ENCODE measurements around the gene ADGRD1.
"Not testable (repeated sequence)": the region's sequence is repeated elsewhere in the genome, so short reads cannot be mapped to it uniquely, and the experiment has no call there.

The ADGRD1 gene

DNA sequence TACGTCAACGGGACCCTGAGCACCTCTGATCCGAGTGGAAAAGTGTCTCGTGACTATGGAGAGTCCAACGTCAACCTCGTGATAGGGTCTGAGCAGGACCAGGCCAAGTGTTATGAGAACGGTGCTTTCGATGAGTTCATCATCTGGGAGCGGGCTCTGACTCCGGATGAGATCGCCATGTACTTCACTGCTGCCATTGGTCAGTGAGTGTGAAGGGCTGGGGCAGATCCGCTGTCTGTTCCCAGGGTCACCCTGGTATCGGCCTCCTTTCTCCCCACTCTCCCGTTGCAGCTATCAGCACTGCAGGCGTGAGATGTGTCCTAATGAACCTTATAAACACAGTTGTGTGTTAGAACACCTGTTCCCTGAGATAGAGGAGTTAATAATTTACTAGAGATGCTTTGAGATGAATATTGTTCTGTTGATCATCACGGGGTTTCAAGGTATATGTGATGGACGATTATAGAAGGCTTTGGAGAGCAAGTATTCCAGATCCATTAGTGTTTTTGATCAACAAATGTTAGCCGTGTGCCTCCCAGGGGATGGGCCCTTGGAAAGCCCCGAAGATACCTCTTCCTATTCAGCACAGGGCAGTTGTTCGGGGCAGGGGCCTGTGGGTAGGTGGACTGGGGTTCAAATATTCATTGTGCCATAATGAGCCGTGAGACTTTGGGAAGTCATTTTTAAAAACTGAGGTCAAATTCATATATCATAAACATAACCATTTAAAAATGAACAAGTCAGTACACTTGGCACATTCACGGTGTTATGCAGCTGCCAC, 33.6 kb downstream of the ADGRD1 start:
- no peak for DNase-seq (ENCODE audit: low read depth)

DNA sequence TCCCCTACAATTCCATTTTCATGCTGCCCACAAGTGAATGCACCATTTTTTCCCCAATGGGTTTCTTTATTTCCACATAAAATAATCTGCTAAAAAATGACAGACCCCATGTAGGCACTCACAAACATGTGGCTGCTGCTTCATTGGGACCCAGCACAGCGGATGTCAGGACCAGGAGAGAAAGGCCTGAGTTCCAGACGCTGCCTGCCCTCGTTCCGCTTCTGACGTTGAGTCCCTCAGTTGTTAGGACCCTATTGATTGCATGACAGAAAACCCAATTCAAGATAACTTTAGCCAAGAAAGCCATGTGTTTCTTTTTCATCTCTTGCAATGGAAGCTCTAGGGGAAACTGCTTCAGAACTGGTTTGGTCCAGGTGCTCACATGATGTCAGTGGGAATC, 34.6 kb downstream of the ADGRD1 start:
- no peak for DNase-seq (ENCODE audit: low read depth)

DNA sequence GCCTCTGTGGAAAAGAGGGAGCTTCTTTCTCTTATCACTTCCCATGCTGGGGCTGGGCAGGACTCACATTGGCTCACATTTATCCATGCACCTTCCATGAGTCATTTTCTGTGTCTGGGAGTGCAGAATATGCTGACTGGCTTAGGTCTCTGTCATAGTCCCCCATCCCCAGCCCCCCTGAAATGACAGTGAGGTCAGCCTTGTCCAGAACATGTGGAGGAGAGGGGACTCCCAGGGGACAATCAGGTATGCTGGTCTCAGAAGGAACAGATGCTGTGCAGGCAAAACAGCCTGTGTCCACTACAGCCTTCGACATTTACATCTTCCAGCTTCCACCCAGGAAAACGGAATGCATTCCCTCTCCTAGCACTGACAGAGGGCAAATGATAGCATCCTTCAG, 35.0 kb downstream of the ADGRD1 start:
- DNase-seq (ENCODE audit: low read depth): no peak

- DNase-seq (ENCODE audit: low read depth): no peak
Observed at GRCh38 chr12:130989391-130989790, 35.7 kb downstream of the ADGRD1 start.

DNA sequence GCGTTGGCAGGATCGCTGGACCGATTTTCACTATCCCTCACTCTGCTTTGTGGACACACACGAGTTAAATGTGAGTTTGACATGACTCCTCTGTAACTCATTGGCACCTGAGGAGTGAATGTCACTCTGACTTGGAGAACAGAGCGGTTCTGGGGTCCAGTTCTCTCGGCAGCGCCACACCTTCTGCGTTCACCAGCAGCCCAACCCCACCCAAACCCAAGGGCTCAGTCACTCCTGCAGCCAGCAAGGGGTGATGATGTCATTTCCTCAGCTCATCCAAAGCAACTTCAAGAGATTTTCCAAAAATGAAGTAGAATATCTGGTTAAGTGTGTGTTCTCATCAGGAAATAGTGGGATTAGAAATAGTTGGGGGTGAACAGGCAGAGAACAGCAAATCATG, 36.3 kb downstream of the ADGRD1 start:
- DNase-seq (ENCODE audit: low read depth): no peak

GRCh38 chr12:130992448-130992847, 38.7 kb downstream of the ADGRD1 start:
- no peak for DNase-seq (ENCODE audit: low read depth)

GRCh38 chr12:130992979-130993538, 39.4 kb downstream of the ADGRD1 start:
- no peak for DNase-seq (ENCODE audit: low read depth)

GRCh38 chr12:130993759-130994670, 40.3 kb downstream of the ADGRD1 start:
- DNase-seq (ENCODE audit: low read depth): no peak

- no peak for DNase-seq (ENCODE audit: low read depth)
Observed at GRCh38 chr12:130994821-130995375, 41.2 kb downstream of the ADGRD1 start.

GRCh38 chr12:130995386-130995969, 41.8 kb downstream of the ADGRD1 start:
- DNase-seq (ENCODE audit: low read depth): not testable (repeated sequence)

DNA sequence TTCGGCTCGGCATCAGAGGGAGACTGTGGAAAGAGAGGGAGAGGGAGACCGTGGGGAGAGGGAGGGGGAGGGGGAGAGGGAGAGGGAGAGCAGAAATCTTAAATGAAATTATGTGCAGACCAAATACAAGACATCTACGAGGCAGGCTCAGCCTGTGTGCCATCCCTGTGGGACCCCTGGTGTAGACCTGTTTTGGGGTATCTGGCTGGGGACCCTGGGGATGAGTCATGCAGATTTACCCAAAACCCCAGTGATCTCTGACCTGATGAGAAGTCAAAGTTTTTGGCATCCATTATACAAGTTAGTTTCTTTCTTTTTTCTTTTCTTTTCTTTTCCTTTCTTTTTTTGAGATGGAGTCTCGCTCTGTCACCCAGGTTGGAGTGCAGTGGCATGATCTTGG, 44.4 kb downstream of the ADGRD1 start:
- no peak for DNase-seq (ENCODE audit: low read depth)

DNA sequence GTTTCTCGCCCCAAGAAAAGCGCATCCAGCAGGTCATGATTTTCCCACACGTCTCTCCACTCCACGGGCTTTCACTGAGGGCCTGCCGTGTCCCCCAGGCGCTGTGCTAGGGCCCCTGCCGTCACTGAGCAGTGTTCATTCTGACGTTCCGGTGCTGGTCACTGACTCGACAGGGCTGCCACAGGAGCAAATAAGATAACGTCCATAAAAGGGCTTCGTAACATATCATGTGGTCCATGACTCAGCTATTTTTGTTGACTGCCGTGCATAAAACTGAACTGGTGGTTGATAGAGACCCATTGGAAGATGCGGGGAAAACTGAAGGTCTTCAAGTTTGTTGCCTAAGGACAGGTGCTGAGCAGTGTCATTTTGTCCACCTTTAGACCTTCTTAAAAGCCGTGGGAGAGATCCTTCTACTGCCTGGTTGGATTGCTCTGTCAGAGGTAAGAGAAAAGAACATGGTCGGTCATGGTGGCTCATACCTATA, 46.3 kb downstream of the ADGRD1 start:
- DNase-seq (ENCODE audit: low read depth): no peak

GRCh38 chr12:131001493-131001892, 47.8 kb downstream of the ADGRD1 start:
- no peak for DNase-seq (ENCODE audit: low read depth)

- DNase-seq (ENCODE audit: low read depth): no peak
Observed at GRCh38 chr12:131002216-131002631, 48.5 kb downstream of the ADGRD1 start.

- no peak for DNase-seq (ENCODE audit: low read depth)
Observed at GRCh38 chr12:131003036-131003715, 49.5 kb downstream of the ADGRD1 start.

GRCh38 chr12:131003716-131004045, 50.0 kb downstream of the ADGRD1 start:
- no peak for DNase-seq (ENCODE audit: low read depth)

DNA sequence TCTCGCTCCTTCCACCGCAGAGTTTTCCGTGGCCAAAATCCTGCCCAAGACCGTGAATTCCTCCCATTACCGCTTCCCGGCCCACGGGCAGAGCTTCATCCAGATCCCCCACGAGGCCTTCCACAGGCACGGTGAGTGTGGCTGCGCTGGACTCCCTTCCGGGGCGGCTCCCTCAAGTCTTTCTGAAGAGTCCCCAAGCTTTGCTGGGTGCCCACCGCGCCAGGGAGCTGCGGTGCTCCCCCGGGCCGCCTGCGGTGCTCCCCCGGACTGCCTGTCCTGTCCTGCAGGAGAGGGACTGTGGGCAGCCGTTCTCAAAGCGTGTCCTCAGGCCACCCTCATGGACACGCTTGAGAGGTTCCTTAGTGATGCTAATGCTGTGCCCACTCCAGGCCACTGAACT, 50.5 kb downstream of the ADGRD1 start:
- DNase-seq (ENCODE audit: low read depth): no peak

DNA sequence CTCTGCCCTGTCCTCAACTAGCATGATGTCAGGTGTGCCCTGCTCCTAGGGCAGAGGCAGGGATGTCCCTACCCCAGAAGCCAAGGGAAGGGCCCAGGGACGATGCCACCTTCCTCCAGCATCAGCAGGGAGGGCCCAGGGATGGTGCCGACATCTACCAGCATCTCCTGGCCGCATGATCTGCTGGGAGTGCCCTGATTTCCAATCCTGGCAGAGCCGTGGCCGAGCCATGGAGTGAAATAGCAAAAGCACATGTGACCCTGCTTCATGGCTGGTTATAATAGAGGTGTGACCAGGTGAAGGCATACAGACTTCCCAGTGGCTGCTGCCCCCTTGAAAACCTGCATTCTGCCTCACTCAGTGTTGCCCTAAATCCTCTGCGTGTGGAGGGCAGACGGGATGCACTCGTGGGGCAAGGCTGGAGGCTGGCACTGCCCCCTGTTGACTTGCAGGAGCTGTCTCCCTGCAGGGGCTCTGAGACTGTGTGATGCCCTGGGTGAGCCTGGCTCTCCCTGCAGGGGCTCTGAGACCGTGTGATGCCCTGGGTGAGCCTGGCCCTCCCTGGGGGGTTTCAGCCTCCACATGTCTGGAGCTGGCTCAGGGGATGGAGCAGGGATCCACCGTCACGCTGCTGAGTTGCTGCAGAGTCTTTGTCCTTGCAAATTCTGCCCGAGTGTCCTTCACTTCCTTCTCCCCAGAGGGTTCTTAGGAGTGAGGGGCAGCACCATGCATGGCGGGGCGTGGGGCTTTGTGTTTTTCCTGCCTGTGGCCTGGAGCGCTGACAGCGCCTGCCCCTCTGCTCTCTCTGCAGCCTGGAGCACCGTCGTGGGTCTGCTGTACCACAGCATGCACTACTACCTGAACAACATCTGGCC, 51.7 kb downstream of the ADGRD1 start:
- no peak for DNase-seq (ENCODE audit: low read depth)

GRCh38 chr12:131006036-131006735, 52.5 kb downstream of the ADGRD1 start:
- no peak for DNase-seq (ENCODE audit: low read depth)
